Mammary epithelial cell (primary cell): ENCODE data around the gene NAP1L4.

Experiments
- EZH2 ChIP-seq: IDR thresholded peaks from 2 replicates; pipeline ENCODE4 v1.6.1; 2012; ENCODE audit warnings: low read length, inconsistent platforms, borderline replicate concordance
- TF ChIP-seq, protein P1 (sequence below), 2 donors: IDR thresholded peaks in 1 of 2; conservative IDR thresholded peaks in 1 of 2; 2 replicates each; pipeline ENCODE4 v1.5.1; 2011 to 2012; ENCODE audit warnings: inconsistent platforms in 2 of 2, low read length in 2 of 2, mild to moderate bottlenecking in 2 of 2, control low read depth in 1 of 2, low read depth in 1 of 2; ENCODE audit not compliant: insufficient read depth in 1 of 2; ENCODE audit errors: extremely low read depth in 1 of 2

DNA sequence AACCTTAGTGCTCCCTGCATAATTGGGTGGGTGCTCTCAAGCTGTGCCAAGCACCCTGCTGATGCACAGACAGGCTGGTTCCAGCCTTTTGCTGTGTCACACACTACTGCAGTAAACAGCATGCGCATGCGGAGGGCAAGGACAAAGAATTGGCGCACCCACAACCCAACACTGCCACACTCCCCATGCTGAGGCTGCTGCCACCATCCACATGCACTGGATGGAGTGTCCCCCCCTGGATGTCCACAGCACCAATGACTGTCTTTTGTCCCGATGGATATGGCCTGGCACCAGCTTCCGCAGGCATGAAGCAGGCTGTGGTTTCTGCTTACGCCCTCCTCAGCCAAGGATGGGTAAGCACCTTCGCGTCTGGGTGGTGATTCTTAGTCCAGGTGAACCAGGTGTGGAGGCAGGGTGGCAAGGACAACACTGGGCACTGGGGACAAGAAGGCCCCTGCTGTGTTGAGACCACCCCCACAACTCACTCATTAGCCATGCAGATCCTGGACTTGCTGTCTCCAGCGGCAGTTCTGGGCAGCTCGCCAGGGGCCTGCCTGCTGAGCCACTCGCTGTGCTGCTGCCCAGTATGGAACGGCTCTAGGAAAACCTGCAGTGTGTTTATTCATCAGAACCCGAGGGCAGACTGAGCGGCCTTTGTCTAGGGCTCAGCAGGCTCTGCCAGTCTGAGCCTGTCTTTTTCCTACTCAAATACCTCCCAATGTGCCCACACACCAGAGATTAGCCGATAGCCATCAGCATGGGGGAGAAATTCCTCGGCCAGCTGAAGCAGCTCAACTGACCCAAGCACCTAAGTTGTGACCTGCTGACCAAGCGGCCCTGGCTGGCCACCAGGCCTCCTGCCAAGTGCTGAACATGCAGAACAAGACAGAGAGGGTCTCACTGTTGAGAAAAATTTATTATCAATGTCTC, 8.2 kb upstream of the NAP1L4 start:
- TF ChIP-seq, protein P1, sequence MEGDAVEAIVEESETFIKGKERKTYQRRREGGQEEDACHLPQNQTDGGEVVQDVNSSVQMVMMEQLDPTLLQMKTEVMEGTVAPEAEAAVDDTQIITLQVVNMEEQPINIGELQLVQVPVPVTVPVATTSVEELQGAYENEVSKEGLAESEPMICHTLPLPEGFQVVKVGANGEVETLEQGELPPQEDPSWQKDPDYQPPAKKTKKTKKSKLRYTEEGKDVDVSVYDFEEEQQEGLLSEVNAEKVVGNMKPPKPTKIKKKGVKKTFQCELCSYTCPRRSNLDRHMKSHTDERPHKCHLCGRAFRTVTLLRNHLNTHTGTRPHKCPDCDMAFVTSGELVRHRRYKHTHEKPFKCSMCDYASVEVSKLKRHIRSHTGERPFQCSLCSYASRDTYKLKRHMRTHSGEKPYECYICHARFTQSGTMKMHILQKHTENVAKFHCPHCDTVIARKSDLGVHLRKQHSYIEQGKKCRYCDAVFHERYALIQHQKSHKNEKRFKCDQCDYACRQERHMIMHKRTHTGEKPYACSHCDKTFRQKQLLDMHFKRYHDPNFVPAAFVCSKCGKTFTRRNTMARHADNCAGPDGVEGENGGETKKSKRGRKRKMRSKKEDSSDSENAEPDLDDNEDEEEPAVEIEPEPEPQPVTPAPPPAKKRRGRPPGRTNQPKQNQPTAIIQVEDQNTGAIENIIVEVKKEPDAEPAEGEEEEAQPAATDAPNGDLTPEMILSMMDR (conservative IDR thresholded peaks at IDR 0.05 in 1 of 2, IDR thresholded peaks at IDR 0.05 in 1 of 2; ENCODE audit: extremely low read depth in 1 of 2, insufficient read depth in 1 of 2, low read depth in 1 of 2, low read length in 2 of 2) = no peak
- no peak for TF ChIP-seq EZH2
